ENCODE data around the gene TRAF1.
A peak's percentile ranks its signal among the peaks of the same experiment; 100 is the strongest.

The TRAF1 gene

GRCh38 chr9:120890320-120891244, 36.0 kb downstream of the TRAF1 start:
- no peak for DNase-seq (ENCODE audit: low read depth in 2 of 2)

GRCh38 chr9:120889606-120890271, 36.9 kb downstream of the TRAF1 start:
- no peak for DNase-seq (ENCODE audit: low read depth in 2 of 2)

- no peak for DNase-seq (ENCODE audit: low read depth in 2 of 2)
These were observed 38.0 kb downstream of the TRAF1 start for GRCh38 chr9:120888626-120889025.

- DNase-seq (ENCODE audit: low read depth in 2 of 2) = no peak
These were observed 40.1 kb downstream of the TRAF1 start for GRCh38 chr9:120886490-120886967.

- DNase-seq (ENCODE audit: low read depth in 2 of 2) = no peak
These were observed 40.6 kb downstream of the TRAF1 start for GRCh38 chr9:120885958-120886357.

- DNase-seq (ENCODE audit: low read depth in 2 of 2) = no peak
These were observed 41.1 kb downstream of the TRAF1 start for GRCh38 chr9:120885457-120885856.

GRCh38 chr9:120883608-120883996, 43.0 kb downstream of the TRAF1 start:
- no peak for DNase-seq (ENCODE audit: low read depth in 2 of 2)

- no peak for DNase-seq (ENCODE audit: low read depth in 2 of 2)
These were observed 43.5 kb downstream of the TRAF1 start for GRCh38 chr9:120882935-120883607.

- no peak for DNase-seq (ENCODE audit: low read depth in 2 of 2)
These were observed 47.1 kb downstream of the TRAF1 start for GRCh38 chr9:120879446-120879845.

- DNase-seq (ENCODE audit: low read depth in 2 of 2) = no peak
These were observed 48.1 kb downstream of the TRAF1 start for GRCh38 chr9:120878188-120879130.

GRCh38 chr9:120877276-120878034, 49.1 kb downstream of the TRAF1 start:
- no peak for DNase-seq (ENCODE audit: low read depth in 2 of 2)

- DNase-seq (ENCODE audit: low read depth in 2 of 2) = no peak
These were observed 49.8 kb downstream of the TRAF1 start, which contains the start of gene PHF19 for GRCh38 chr9:120876842-120877240. PHF19 (minus strand) TSS chr9:120877188; CDS start chr9:120874741, 2,447 bp downstream.

- peak; percentile 52 to 54 for DNase-seq (ENCODE audit: low read depth in 2 of 2)
These were observed 50.4 kb downstream of the TRAF1 start for GRCh38 chr9:120875954-120876841.

GRCh38 chr9:120875643-120875953, 51.0 kb downstream of the TRAF1 start:
- no peak for DNase-seq (ENCODE audit: low read depth in 2 of 2)

- DNase-seq (ENCODE audit: low read depth in 2 of 2) = no peak
These were observed 51.4 kb downstream of the TRAF1 start for GRCh38 chr9:120875195-120875565.

- no peak for DNase-seq (ENCODE audit: low read depth in 2 of 2)
These were observed 52.1 kb downstream of the TRAF1 start for GRCh38 chr9:120874226-120875194.

GRCh38 chr9:120873512-120873911, 53.1 kb downstream of the TRAF1 start:
- no peak for DNase-seq (ENCODE audit: low read depth in 2 of 2)

- DNase-seq (ENCODE audit: low read depth in 2 of 2) = no peak
These were observed 53.6 kb downstream of the TRAF1 start for GRCh38 chr9:120872791-120873502.

Data from fibroblast of skin of left biceps (primary cell).